Dermis lymphatic vessel endothelial cell (primary cell): Measurements from ENCODE around the gene COX18. TPM values are rescaled to one million over a fixed set of nuclear protein-coding genes. Genes with fewer than 3 reads are reported as not detected.

Experiments used
- total RNA-seq: library from RNA; depleted of rRNA; stranded (reverse); fragments of >200 nt; gene quantifications from 2 replicates; pipeline ENCODE4 v1.2.1, GENCODE V29; 2014

The COX18 gene
- total RNA-seq, result 18.3 and 18.8 TPM in 2 replicates

GRCh38 chr4:73069338-73070073 is at the start of gene COX18:
Gene COX18, minus strand, starts transcription at chr4:73069716. Its CDS starts 67 bp downstream, at chr4:73069649.

Other genes starting within 250 kb of the COX18 start
- gene ANKRD17, start 189.1 kb upstream of the COX18 start, total RNA-seq, result 49.4 and 63.7 TPM in 2 replicates